ENCODE data around the gene SPECC1L. TPM values are rescaled to one million over a fixed set of nuclear protein-coding genes. Genes with fewer than 3 reads are reported as not detected.
A peak's percentile ranks its signal among the peaks of the same experiment; 100 is the strongest.
"Not testable (repeated sequence)": the region's sequence is repeated elsewhere in the genome, so short reads cannot be mapped to it uniquely, and the experiment has no call there.

Gene SPECC1L
- total RNA-seq, 1 donor, result 46.7 TPM

- Histone ChIP-seq H3K4me3 (ENCODE audit: insufficient read depth, low read length) (no peak overlapping the region), H3K27me3 (ENCODE audit: insufficient read depth, low read length) (no peaks in the 10 kb centered on the region), H3K9me3 (ENCODE audit: low read depth, low read length) (no peaks in the 10 kb centered on the region), H3K4me2 (ENCODE audit: insufficient read depth, low read length) (no peak overlapping the region), H3K27ac (ENCODE audit: low read depth, low read length) (no peak overlapping the region), H3K36me3 (ENCODE audit: insufficient read depth, low read length) (peaks cover 4% of the 10 kb centered on the region), H3K79me2 (ENCODE audit: insufficient read depth, low read length) (peaks cover 81% of the 10 kb centered on the region), H4K20me1 (ENCODE audit: insufficient read depth, low read length) (no peaks in the 10 kb centered on the region), H3K4me1 (ENCODE audit: insufficient read depth, low read length) (peaks cover 20% of the 10 kb centered on the region), H2AFZ (ENCODE audit: low read length) (no peak overlapping the region)
- no peak for TF ChIP-seq CTCF (IDR thresholded peaks at IDR 0.05; ENCODE audit: extremely low read depth, low read depth, low read length)
- no peak for DNase-seq (ENCODE audit: insufficient read length, low spot score, missing footprints)
Observed at GRCh38 chr22:24282401-24282800, 11.8 kb downstream of the SPECC1L start.

- H3K4me1 ChIP-seq (ENCODE audit: insufficient read depth, low read length), result peaks cover 40% of the 10 kb centered on the region
- peak overlapping the region; percentile 65 for H3K4me2 ChIP-seq (ENCODE audit: insufficient read depth, low read length)
- no peaks in the 10 kb centered on the region for H4K20me1 ChIP-seq (ENCODE audit: insufficient read depth, low read length)
- H2AFZ ChIP-seq (ENCODE audit: low read length), result no peak overlapping the region
- no peaks in the 10 kb centered on the region for H3K9me3 ChIP-seq (ENCODE audit: low read depth, low read length)
- TF ChIP-seq CTCF (IDR thresholded peaks at IDR 0.05; ENCODE audit: extremely low read depth, low read depth, low read length), result no peak
- peak overlapping the region; percentile 21 for H3K27ac ChIP-seq (ENCODE audit: low read depth, low read length)
- H3K4me3 ChIP-seq (ENCODE audit: insufficient read depth, low read length), result peak overlapping the region; percentile 3
- peaks cover 69% of the 10 kb centered on the region for H3K79me2 ChIP-seq (ENCODE audit: insufficient read depth, low read length)
- DNase-seq (ENCODE audit: insufficient read length, low spot score, missing footprints), result peak; percentile 37
- peaks cover 4% of the 10 kb centered on the region for H3K36me3 ChIP-seq (ENCODE audit: insufficient read depth, low read length)
- H3K27me3 ChIP-seq (ENCODE audit: insufficient read depth, low read length), result no peaks in the 10 kb centered on the region
Observed at GRCh38 chr22:24284747-24285203, 14.1 kb downstream of the SPECC1L start.

- H3K79me2 ChIP-seq (ENCODE audit: insufficient read depth, low read length), result peaks cover 71% of the 10 kb centered on the region
- no peaks in the 10 kb centered on the region for H3K9me3 ChIP-seq (ENCODE audit: low read depth, low read length)
- H3K4me3 ChIP-seq (ENCODE audit: insufficient read depth, low read length), result peak overlapping the region; percentile 3
- H3K27ac ChIP-seq (ENCODE audit: low read depth, low read length), result peak overlapping the region; percentile 21
- peaks cover 4% of the 10 kb centered on the region for H3K36me3 ChIP-seq (ENCODE audit: insufficient read depth, low read length)
- peaks cover 45% of the 10 kb centered on the region for H3K4me1 ChIP-seq (ENCODE audit: insufficient read depth, low read length)
- H3K27me3 ChIP-seq (ENCODE audit: insufficient read depth, low read length), result no peaks in the 10 kb centered on the region
- no peak overlapping the region for H2AFZ ChIP-seq (ENCODE audit: low read length)
- no peak for TF ChIP-seq CTCF (IDR thresholded peaks at IDR 0.05; ENCODE audit: extremely low read depth, low read depth, low read length)
- peak overlapping the region; percentile 65 for H3K4me2 ChIP-seq (ENCODE audit: insufficient read depth, low read length)
- H4K20me1 ChIP-seq (ENCODE audit: insufficient read depth, low read length), result no peaks in the 10 kb centered on the region
- no peak for DNase-seq (ENCODE audit: insufficient read length, low spot score, missing footprints)
Observed at GRCh38 chr22:24285245-24285644, 14.6 kb downstream of the SPECC1L start.

GRCh38 chr22:24287212-24287611 is 16.6 kb downstream of the SPECC1L start:
- not testable (repeated sequence) for H3K4me2 ChIP-seq (ENCODE audit: insufficient read depth, low read length); H2AFZ ChIP-seq (ENCODE audit: low read length); H3K36me3 ChIP-seq (ENCODE audit: insufficient read depth, low read length); DNase-seq (ENCODE audit: insufficient read length, low spot score, missing footprints); H3K27me3 ChIP-seq (ENCODE audit: insufficient read depth, low read length); H4K20me1 ChIP-seq (ENCODE audit: insufficient read depth, low read length); H3K4me3 ChIP-seq (ENCODE audit: insufficient read depth, low read length); H3K9me3 ChIP-seq (ENCODE audit: low read depth, low read length)
- H3K4me1 ChIP-seq (ENCODE audit: insufficient read depth, low read length), result peaks cover 64% of the 10 kb centered on the region
- H3K27ac ChIP-seq (ENCODE audit: low read depth, low read length), result peak overlapping the region; percentile 82
- peaks cover 74% of the 10 kb centered on the region for H3K79me2 ChIP-seq (ENCODE audit: insufficient read depth, low read length)

- H3K4me1 ChIP-seq (ENCODE audit: insufficient read depth, low read length), result peaks cover 64% of the 10 kb centered on the region
- peaks cover 73% of the 10 kb centered on the region for H3K79me2 ChIP-seq (ENCODE audit: insufficient read depth, low read length)
- H3K9me3 ChIP-seq (ENCODE audit: low read depth, low read length); H3K27me3 ChIP-seq (ENCODE audit: insufficient read depth, low read length); H3K4me3 ChIP-seq (ENCODE audit: insufficient read depth, low read length); DNase-seq (ENCODE audit: insufficient read length, low spot score, missing footprints); H4K20me1 ChIP-seq (ENCODE audit: insufficient read depth, low read length); H2AFZ ChIP-seq (ENCODE audit: low read length); H3K36me3 ChIP-seq (ENCODE audit: insufficient read depth, low read length): not testable (repeated sequence)
- peak overlapping the region; percentile 37 for H3K4me2 ChIP-seq (ENCODE audit: insufficient read depth, low read length)
- peak overlapping the region; percentile 82 for H3K27ac ChIP-seq (ENCODE audit: low read depth, low read length)
Observed at GRCh38 chr22:24287801-24288200, 17.2 kb downstream of the SPECC1L start.

Data from osteoblast (primary cell).